ENCODE results near the gene MACROD2. TPM values are rescaled to one million over a fixed set of nuclear protein-coding genes. Genes with fewer than 3 reads are reported as not detected.

Gene MACROD2
- total RNA-seq, 4 donors from 2014 or later = 10.0 to 24.0 (median 17.0) TPM

- 31 to 44% methylated on average over 1 of the region's 1 CpG for WGBS, 2 donors
- intact Hi-C loops (cut with DNase I; ENCODE audit: low total_unique reads) = no loop called here
- DNase-seq (ENCODE audit: low spot score in 2 of 2) = no peak
- TF ChIP-seq, protein P1, sequence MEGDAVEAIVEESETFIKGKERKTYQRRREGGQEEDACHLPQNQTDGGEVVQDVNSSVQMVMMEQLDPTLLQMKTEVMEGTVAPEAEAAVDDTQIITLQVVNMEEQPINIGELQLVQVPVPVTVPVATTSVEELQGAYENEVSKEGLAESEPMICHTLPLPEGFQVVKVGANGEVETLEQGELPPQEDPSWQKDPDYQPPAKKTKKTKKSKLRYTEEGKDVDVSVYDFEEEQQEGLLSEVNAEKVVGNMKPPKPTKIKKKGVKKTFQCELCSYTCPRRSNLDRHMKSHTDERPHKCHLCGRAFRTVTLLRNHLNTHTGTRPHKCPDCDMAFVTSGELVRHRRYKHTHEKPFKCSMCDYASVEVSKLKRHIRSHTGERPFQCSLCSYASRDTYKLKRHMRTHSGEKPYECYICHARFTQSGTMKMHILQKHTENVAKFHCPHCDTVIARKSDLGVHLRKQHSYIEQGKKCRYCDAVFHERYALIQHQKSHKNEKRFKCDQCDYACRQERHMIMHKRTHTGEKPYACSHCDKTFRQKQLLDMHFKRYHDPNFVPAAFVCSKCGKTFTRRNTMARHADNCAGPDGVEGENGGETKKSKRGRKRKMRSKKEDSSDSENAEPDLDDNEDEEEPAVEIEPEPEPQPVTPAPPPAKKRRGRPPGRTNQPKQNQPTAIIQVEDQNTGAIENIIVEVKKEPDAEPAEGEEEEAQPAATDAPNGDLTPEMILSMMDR (IDR thresholded peaks at IDR 0.05) = no peak
- TF ChIP-seq POLR2A (IDR thresholded peaks at IDR 0.05) = no peak
- no peak overlapping the region for H3K4me3 ChIP-seq (ENCODE audit: low read depth, poor library complexity, severe bottlenecking)
Observed at GRCh38 chr20:15081261-15081660, 1085.9 kb downstream of the MACROD2 start.

GRCh38 chr20:15091421-15092037 is 1096.2 kb downstream of the MACROD2 start:
- TF ChIP-seq, protein P1 (IDR thresholded peaks at IDR 0.05) = no peak
- TF ChIP-seq POLR2A (IDR thresholded peaks at IDR 0.05) = no peak
- WGBS, 2 donors = 86 to 89% methylated on average over 4 of the region's 4 CpGs
- DNase-seq (ENCODE audit: low spot score in 2 of 2) = no peak
- no peak overlapping the region for H3K4me3 ChIP-seq (ENCODE audit: low read depth, poor library complexity, severe bottlenecking)
- intact Hi-C loops (cut with DNase I; ENCODE audit: low total_unique reads) = no loop called here

- no peak for DNase-seq (ENCODE audit: low spot score in 2 of 2)
- intact Hi-C loops (cut with DNase I; ENCODE audit: low total_unique reads) = no loop called here
- TF ChIP-seq, protein P1 (IDR thresholded peaks at IDR 0.05) = no peak
- no peak for TF ChIP-seq POLR2A (IDR thresholded peaks at IDR 0.05)
- WGBS, 2 donors = 93 to 97% methylated on average over 4 of the region's 4 CpGs
- no peak overlapping the region for H3K4me3 ChIP-seq (ENCODE audit: low read depth, poor library complexity, severe bottlenecking)
Observed at GRCh38 chr20:15098351-15098750, 1103.0 kb downstream of the MACROD2 start.

DNA sequence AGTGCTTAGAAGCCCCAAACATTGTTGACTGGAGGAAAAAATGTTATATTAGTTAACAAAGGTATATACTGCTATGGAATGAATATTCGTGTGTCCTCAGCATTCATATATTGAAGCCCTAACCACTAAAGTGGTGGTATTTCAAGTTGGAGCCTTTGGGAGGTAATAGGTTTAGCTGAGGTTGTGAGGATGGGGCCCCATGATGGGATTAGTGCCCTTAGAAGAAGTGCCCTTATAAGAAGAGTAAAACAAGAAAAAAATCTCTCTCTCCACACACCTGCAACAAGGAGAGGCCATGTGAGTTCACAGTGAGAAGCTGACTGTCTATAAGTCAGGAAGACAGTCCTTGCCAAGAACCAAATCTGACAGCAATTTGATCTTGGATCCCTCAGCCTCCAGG is 1103.8 kb downstream of the MACROD2 start:
- no peak for DNase-seq (ENCODE audit: low spot score in 2 of 2)
- TF ChIP-seq, protein P1 (IDR thresholded peaks at IDR 0.05) = no peak
- TF ChIP-seq POLR2A (IDR thresholded peaks at IDR 0.05) = no peak
- intact Hi-C loops (cut with DNase I; ENCODE audit: low total_unique reads) = no loop called here
- whole genome bisulfite sequencing, 2 donors = 88 to 97% methylated on average over 1 of the region's 1 CpG
- H3K4me3 ChIP-seq (ENCODE audit: low read depth, poor library complexity, severe bottlenecking) = no peak overlapping the region

GRCh38 chr20:15100506-15101160 is 1105.3 kb downstream of the MACROD2 start:
- no peak for DNase-seq (ENCODE audit: low spot score in 2 of 2)
- intact Hi-C loops (cut with DNase I; ENCODE audit: low total_unique reads) = no loop called here
- TF ChIP-seq, protein P1 (IDR thresholded peaks at IDR 0.05) = no peak
- TF ChIP-seq POLR2A (IDR thresholded peaks at IDR 0.05) = no peak
- no peak overlapping the region for H3K4me3 ChIP-seq (ENCODE audit: low read depth, poor library complexity, severe bottlenecking)
